Activated T-helper 2 cell treated with anti-CD3 and anti-CD28 coated beads, Interferon-gamma antibody, Interleukin-2, Interleukin-4, amounts not matched to agents 10 μg/mL and 5 μg/mL and 100 μg/mL, durations not matched to agents 14 hours and 24 hours and 36 hours (primary cell): ENCODE results near the gene ZSCAN32. TPM values are rescaled to one million over a fixed set of nuclear protein-coding genes. Genes with fewer than 3 reads are reported as not detected.
A peak's percentile ranks its signal among the peaks of the same experiment; 100 is the strongest.

Source experiments
- DNase-seq: peaks from one replicate; pipeline ENCODE4 v3.0.0; 2021; ENCODE audit warnings: low spot score
- H3K27ac Mint-ChIP-seq: one replicate; pipeline ENCODE4 v1.8.0; 2021; ENCODE audit warnings: mixed read lengths
- H3K27me3 Mint-ChIP-seq: one replicate; pipeline ENCODE4 v1.8.0; 2021; ENCODE audit warnings: low read depth, mixed read lengths
- H3K36me3 Mint-ChIP-seq: one replicate; pipeline ENCODE4 v1.8.0; 2021; ENCODE audit warnings: low read depth, mixed read lengths
- H3K4me1 Mint-ChIP-seq: one replicate; pipeline ENCODE4 v1.8.0; 2021; ENCODE audit warnings: low read depth, mixed read lengths
- H3K4me3 Mint-ChIP-seq: one replicate; pipeline ENCODE4 v1.8.0; 2021; ENCODE audit warnings: low read depth, mild to moderate bottlenecking, moderate library complexity, mixed read lengths
- H3K9me3 Mint-ChIP-seq: one replicate; pipeline ENCODE4 v1.8.0; 2021; ENCODE audit warnings: mixed read lengths
- intact Hi-C: fragments of 100-400 bp; cut with micrococcal nuclease; formaldehyde crosslinking; loops from one replicate; pipeline ENCODE4 v1.15.1; 2023
- total RNA-seq: library from RNA; stranded (reverse); gene quantifications from 2 replicates; pipeline ENCODE4 v1.2.3, GENCODE V29; 2022

The ZSCAN32 gene
- total RNA-seq, 1 donor from 2014 or later, result 16.1 TPM

DNA sequence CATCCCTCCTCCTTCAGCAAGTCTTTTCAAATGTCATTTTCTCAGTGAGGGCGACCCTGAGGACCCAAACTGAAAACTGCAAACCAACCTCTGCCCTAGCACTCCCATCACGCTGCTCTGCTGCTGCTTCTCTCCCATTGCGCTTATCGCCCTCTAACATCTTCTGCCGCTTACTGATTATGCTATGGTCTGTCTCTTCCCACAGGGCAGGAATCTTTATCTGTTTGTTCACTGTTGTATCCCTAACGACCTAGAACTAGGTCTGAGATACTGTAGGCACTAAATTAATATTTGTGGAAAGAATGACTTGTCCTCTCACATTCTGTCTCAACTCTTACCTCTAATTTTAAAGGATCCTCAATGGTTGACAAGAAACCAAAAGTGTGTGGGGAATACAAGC is 12.5 kb downstream of the ZSCAN32 start:
- Mint-ChIP-seq H3K4me3 (no peak overlapping the region), H3K9me3 (peaks cover 71% of the 10 kb centered on the region), H3K4me1 (no peaks in the 10 kb centered on the region), H3K36me3 (peaks cover 94% of the 10 kb centered on the region), H3K27ac (no peak overlapping the region), H3K27me3 (no peaks in the 10 kb centered on the region)
- intact Hi-C loops, result no loop called here
- no peak for DNase-seq

DNA sequence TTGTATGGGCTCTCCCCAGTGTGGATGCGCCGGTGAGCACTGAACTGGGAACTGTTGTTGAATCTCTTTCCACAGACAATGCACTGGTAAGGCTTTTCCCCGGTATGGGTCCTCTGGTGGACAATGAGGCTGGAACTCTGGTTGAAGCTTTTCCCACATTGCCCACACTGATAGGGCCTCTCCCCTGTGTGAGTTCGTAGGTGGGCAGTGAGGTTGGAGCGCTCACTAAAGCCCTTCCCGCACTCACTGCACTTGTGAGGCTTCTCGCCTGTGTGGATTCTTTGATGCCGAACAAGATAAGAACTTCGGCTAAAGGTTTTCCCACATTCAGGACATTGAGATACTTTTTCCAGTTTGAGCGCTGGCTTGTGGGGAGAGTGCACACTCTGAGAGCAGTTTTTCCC is 17.8 kb downstream of the ZSCAN32 start:
- Mint-ChIP-seq H3K4me3 (no peak overlapping the region), H3K36me3 (peaks cover 80% of the 10 kb centered on the region), H3K9me3 (peaks cover 84% of the 10 kb centered on the region), H3K4me1 (no peaks in the 10 kb centered on the region), H3K27me3 (no peaks in the 10 kb centered on the region), H3K27ac (no peak overlapping the region)
- intact Hi-C loops, result no loop called here
- no peak for DNase-seq

DNA sequence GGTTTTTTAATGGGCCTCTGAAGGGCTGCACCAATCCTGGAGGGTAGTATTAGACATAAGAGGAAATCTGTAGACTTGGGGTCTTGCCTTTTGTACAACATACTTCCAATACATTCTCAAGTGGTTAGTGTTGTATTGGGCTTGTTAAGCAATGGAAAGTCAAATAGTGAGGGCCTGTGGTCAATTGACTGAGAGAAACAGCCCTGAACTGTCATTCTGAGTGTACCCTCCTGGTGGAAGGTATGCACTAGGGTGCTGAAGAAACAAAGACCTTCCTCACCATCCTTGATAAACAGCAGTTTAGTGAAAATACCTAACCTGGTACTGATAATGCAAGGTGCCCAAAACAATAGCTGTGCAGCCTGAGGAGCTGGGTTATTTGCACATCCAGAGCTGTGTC is 22.9 kb downstream of the ZSCAN32 start:
- H3K4me3 Mint-ChIP-seq, result no peak overlapping the region
- no peaks in the 10 kb centered on the region for H3K4me1 Mint-ChIP-seq
- no peak for DNase-seq
- H3K36me3 Mint-ChIP-seq, result peaks cover 30% of the 10 kb centered on the region
- H3K9me3 Mint-ChIP-seq, result peaks cover 88% of the 10 kb centered on the region
- H3K27ac Mint-ChIP-seq, result no peak overlapping the region
- no peaks in the 10 kb centered on the region for H3K27me3 Mint-ChIP-seq
- intact Hi-C loops, result no loop called here

DNA sequence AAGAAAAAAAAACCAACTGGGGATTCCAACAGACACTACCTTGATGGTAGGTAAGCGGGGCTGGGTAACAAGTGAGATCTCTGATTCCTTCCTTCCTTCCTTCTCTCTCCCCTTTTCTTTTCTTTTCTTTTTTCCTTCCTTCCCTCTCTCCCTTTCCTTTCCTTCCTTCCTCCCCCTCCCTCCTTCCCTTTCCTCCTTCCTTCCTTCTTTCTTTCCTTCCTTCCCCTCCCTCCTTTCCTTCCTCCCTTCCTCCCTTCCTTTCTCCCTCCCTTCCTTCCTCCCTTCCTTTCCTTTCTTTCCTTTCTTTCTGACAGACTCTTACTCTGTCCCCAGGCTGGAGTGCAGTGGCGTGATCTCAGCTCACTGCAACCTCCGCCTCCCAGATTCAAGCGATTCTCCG is 25.1 kb downstream of the ZSCAN32 start:
- peaks cover 8% of the 10 kb centered on the region for H3K36me3 Mint-ChIP-seq
- H3K27ac Mint-ChIP-seq, result no peak overlapping the region
- no peaks in the 10 kb centered on the region for H3K4me1 Mint-ChIP-seq
- H3K9me3 Mint-ChIP-seq, result peaks cover 66% of the 10 kb centered on the region
- intact Hi-C loops, result no loop called here
- no peak for DNase-seq
- no peak overlapping the region for H3K4me3 Mint-ChIP-seq
- H3K27me3 Mint-ChIP-seq, result no peaks in the 10 kb centered on the region

DNA sequence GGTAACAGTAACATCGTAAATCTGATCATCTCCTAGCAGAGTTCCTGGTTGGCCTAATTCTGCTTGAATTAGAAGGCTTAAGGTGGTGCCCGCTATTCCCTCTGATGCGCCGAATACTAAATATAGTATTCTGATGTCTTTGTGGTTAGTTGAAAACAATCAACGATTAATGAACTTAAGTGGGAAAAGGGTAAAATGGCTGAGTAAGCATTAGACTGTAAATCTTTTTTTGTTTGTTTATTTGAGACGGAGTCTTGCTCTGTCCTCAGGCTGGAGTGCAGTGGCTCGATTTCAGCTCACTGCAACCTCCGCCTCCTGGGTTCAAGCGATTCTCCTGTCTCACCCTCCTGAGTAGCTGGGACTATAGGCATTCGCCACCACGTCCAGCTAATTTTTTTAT is 31.7 kb downstream of the ZSCAN32 start:
- no peaks in the 10 kb centered on the region for H3K27me3 Mint-ChIP-seq
- H3K4me3 Mint-ChIP-seq, result no peak overlapping the region
- no peaks in the 10 kb centered on the region for H3K4me1 Mint-ChIP-seq
- peaks cover 28% of the 10 kb centered on the region for H3K9me3 Mint-ChIP-seq
- H3K36me3 Mint-ChIP-seq, result peaks cover 15% of the 10 kb centered on the region
- no peak overlapping the region for H3K27ac Mint-ChIP-seq
- no peak for DNase-seq
- intact Hi-C loops, result loop anchor here (10.0 kb wide), 1 partner anchor 56 kb away; no protein-coding TSS in a partner anchor

DNA sequence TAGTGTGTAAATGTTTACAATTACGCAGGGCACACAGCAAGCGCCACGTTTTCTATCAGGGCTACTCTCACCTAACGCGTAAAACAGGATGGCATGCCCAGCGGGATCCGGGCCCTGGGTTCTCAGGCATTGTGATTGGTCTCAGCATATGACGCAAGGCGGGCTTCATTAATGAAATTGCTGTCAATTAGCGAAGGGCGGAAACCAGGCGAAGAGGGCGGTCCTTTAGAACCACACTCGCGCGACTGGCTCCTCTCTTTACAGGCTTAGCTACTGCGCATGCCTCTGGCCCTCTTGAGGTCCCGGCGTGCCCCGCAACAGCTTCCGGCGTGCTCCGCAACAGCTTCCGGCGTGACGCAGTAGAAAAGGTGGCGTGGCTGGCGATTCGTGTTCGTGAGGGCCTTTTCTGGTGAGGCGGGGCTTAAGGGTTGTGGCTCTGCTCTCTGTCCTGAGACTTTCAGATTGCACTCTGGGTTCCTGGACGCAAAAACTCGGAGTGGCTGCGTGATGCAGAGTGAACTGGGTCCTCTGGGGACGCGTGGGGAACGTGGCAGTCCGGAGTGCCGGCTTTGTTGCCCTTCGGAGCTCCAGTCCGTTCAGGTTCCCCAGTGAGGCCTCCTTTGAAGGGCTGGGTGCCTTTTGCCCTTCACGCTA is 35.9 kb downstream of the ZSCAN32 start:
- Mint-ChIP-seq H3K4me3 (peak overlapping the region; percentile 56), H3K9me3 (peaks cover 34% of the 10 kb centered on the region)

DNA sequence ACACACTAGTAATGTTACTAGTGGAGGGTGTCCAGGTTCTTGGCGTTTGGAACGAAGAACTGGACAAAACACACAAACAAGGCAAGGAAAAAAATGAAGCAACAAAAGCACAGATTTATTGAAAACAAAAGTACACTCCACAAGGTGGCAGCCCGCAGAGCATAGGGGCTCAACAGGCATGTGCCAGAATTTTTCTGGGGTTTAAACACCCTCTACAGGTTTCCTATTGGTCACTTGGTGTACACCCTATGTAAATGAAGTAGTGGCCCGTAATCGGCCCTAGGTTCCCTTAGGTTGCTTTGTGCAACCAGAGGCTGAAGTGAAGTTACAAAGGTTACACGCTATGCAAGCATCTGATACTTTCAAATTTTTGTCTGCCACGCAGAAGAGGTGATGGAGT is 37.0 kb downstream of the ZSCAN32 start:
- Mint-ChIP-seq H3K27ac (no peak overlapping the region), H3K4me1 (no peaks in the 10 kb centered on the region), H3K9me3 (peaks cover 37% of the 10 kb centered on the region), H3K36me3 (peaks cover 15% of the 10 kb centered on the region), H3K4me3 (no peak overlapping the region), H3K27me3 (no peaks in the 10 kb centered on the region)
- no peak for DNase-seq
- intact Hi-C loops, result loop anchor here (10.0 kb wide), 1 partner anchor 61 kb away; no protein-coding TSS in a partner anchor

More for the DNA sequence above, 35.9 kb downstream of the ZSCAN32 start:
- Mint-ChIP-seq H3K4me1 (no peaks in the 10 kb centered on the region), H3K36me3 (peaks cover 15% of the 10 kb centered on the region), H3K27ac (peak overlapping the region; percentile 31), H3K27me3 (no peaks in the 10 kb centered on the region)
- intact Hi-C loops, result loop anchor here (10.0 kb wide), 1 partner anchor 60 kb away; no protein-coding TSS in a partner anchor
- peak; percentile 70 for DNase-seq

DNA sequence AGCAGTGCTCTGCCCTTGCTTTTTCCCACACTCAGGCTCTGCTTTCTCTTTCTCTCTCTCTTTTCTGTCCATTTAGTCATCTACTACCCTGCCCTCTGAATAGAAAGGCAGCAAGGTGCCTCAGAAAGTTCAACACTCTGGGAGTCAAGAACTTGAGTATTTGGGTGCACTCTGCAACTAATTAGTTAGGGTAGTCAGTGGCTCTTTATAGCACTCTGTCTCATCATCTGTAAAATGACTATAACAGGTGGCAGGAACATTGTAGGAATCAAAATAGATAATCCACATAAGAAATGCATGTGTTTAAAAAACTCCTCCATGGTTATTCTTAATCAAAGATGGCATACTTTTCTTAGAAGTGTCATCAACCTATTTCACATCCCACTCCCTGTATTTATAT is 37.9 kb downstream of the ZSCAN32 start:
- intact Hi-C loops, result loop anchor here (10.0 kb wide), 1 partner anchor 62 kb away; no protein-coding TSS in a partner anchor
- H3K9me3 Mint-ChIP-seq, result peaks cover 39% of the 10 kb centered on the region
- H3K4me3 Mint-ChIP-seq, result no peak overlapping the region
- no peaks in the 10 kb centered on the region for H3K27me3 Mint-ChIP-seq
- peaks cover 15% of the 10 kb centered on the region for H3K36me3 Mint-ChIP-seq
- no peak overlapping the region for H3K27ac Mint-ChIP-seq
- no peak for DNase-seq
- no peaks in the 10 kb centered on the region for H3K4me1 Mint-ChIP-seq

DNA sequence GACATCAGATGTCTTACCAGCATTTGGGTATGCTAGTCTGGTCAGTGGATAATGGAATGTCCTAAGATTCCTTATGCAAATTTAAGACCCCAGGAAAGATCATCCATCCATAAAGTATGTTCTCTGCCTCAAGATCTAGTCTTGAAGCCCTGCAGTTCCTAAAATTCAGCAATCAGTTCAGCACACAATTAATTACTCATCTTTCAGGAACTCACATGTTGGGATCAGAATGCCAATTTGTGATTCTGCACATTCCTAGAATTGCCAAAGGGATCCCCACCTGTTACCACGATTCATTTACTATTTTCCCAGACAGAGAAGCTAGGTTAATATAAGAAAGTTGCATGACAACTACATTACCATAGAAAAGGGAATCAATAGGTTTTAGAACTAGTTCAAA is 41.9 kb downstream of the ZSCAN32 start:
- no peak for DNase-seq
- peaks cover 41% of the 10 kb centered on the region for H3K9me3 Mint-ChIP-seq
- no peak overlapping the region for H3K27ac Mint-ChIP-seq
- H3K4me3 Mint-ChIP-seq, result no peak overlapping the region
- H3K4me1 Mint-ChIP-seq, result no peaks in the 10 kb centered on the region
- H3K36me3 Mint-ChIP-seq, result no peaks in the 10 kb centered on the region
- H3K27me3 Mint-ChIP-seq, result no peaks in the 10 kb centered on the region
- intact Hi-C loops, result no loop called here

DNA sequence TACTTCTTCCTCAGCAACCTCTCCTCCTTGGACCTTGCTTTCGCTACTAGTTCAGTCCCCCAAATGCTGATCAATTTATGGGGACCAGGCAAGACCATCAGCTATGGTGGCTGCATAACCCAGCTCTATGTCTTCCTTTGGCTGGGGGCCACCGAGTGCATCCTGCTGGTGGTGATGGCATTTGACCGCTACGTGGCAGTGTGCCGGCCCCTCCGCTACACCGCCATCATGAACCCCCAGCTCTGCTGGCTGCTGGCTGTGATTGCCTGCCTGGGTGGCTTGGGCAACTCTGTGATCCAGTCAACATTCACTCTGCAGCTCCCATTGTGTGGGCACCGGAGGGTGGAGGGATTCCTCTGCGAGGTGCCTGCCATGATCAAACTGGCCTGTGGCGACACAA is 44.7 kb downstream of the ZSCAN32 start:
- intact Hi-C loops, result no loop called here
- Mint-ChIP-seq H3K27ac (no peak overlapping the region), H3K9me3 (peaks cover 36% of the 10 kb centered on the region), H3K4me3 (no peak overlapping the region), H3K4me1 (no peaks in the 10 kb centered on the region), H3K27me3 (no peaks in the 10 kb centered on the region), H3K36me3 (no peaks in the 10 kb centered on the region)
- no peak for DNase-seq

DNA sequence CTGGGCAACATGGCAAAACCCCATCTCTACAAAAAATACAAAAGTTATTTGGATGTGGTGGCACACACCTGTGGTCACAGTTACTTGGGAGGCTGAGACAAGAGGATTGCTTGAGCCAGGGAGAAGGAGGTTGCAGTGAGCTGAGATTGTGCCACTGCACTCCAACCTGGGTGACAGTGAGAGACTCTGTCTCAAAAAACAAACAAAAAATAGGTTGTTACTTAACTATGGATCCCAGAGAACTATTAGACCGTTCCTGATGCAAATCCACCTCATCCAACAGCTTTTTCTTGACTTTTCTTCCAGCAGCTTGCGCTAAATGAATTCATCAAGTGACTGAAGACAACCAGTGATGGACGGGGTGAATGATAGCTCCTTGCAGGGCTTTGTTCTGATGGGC is 45.2 kb downstream of the ZSCAN32 start, which contains the start of gene OR2C1:
Gene OR2C1, plus strand, starts transcription at position 301 of the 400 bp plus-strand sequence. Its CDS starts 52 bp downstream, at position 353.
- Mint-ChIP-seq H3K36me3 (no peaks in the 10 kb centered on the region), H3K27ac (no peak within 1 kb of the TSS), H3K27me3 (no peaks in the 10 kb centered on the region), H3K4me3 (no peak within 1 kb of the TSS), H3K4me1 (no peaks in the 10 kb centered on the region), H3K9me3 (peaks cover 38% of the 10 kb centered on the region)
- intact Hi-C loops, result no loop called here
- DNase-seq, result no peak

DNA sequence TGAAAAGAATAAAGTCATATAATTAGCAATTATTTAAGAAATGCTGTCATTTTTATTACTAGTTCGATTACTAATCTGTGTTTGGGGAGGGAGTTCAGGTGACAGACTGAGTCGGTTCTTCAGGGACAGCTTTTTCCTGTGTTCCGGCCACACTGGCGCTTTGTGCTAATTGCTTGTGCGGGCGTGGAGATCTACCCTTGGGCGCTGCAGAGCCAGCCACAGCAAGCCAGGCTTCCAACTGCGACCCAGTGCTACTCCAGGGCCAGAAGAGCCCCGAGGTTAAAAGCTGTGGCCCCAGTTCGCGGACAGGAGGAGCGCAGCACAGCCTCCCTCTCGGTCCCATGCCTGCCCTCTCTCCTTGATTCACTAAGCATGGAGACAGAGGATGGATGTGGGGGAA is 51.6 kb downstream of the ZSCAN32 start:
- intact Hi-C loops, result no loop called here
- Mint-ChIP-seq H3K4me3 (no peak overlapping the region), H3K27me3 (no peaks in the 10 kb centered on the region), H3K9me3 (peaks cover 20% of the 10 kb centered on the region), H3K4me1 (no peaks in the 10 kb centered on the region), H3K27ac (no peak overlapping the region), H3K36me3 (no peaks in the 10 kb centered on the region)
- DNase-seq, result no peak

DNA sequence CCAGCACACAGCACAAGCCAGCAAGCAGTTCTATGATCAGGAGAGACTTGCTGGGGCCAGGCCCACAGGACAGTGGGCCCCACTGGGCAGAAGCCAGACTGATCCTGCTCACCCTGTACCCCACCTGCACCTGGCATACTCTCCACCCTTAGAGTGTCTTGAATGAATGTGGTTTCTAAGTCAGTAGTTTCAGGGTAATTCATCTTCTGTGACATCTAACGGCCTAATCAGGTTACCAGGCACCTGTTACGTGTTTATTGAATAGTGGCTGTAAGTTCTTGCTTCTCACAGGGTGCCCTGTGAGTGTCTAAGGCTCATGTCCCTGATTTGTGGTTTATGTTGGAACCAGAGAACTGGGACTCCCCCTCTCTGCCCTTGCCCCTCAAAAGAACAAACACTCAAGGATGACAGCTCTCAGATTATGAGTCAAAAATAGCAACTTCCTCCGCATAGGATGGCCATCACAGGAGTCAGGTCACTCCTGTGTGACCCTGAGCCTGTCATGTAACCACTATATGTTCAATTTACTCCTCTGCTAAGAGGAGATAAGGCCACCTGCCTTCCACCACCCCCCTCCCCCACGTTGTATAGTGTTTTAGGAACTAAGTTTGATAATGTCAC is 52.1 kb downstream of the ZSCAN32 start:
- Mint-ChIP-seq H3K4me3 (no peak overlapping the region), H3K4me1 (no peaks in the 10 kb centered on the region), H3K27me3 (no peaks in the 10 kb centered on the region), H3K36me3 (no peaks in the 10 kb centered on the region), H3K9me3 (peaks cover 18% of the 10 kb centered on the region), H3K27ac (no peak overlapping the region)
- intact Hi-C loops, result no loop called here
- no peak for DNase-seq
